NCI-H2227 treated with DMSO at 0.1 percent for 48 hours (cell line): Measurements from ENCODE around the gene RBM12.

Source experiments
- DNase-seq: peaks from one replicate; lab custom pipeline; 2025; lab: John Stamatoyannopoulos, UW

RBM12 gene

GRCh38 chr20:35621560-35621946 is 43.1 kb downstream of the RBM12 start:
- DNase-seq, result no peak

GRCh38 chr20:35620818-35621559 is 43.7 kb downstream of the RBM12 start:
- DNase-seq, result no peak

GRCh38 chr20:35619196-35620095 is 45.3 kb downstream of the RBM12 start:
- DNase-seq, result peak; percentile 93

- no peak for DNase-seq
Measured at GRCh38 chr20:35618263-35619131, 46.2 kb downstream of the RBM12 start.

GRCh38 chr20:35617397-35618262 is 47.1 kb downstream of the RBM12 start:
- peak; percentile 14 for DNase-seq

- peak; percentile 20 for DNase-seq
Measured at GRCh38 chr20:35616465-35617396, 48.0 kb downstream of the RBM12 start.

- DNase-seq, result peak; percentile 99
Measured at GRCh38 chr20:35615667-35616464, 48.8 kb downstream of the RBM12 start, which contains the start of gene SPAG4. Gene SPAG4 (plus strand): TSS chr20:35615829. CDS start chr20:35616004, 175 bp downstream.

- no peak for DNase-seq
Measured at GRCh38 chr20:35611482-35611881, 53.2 kb downstream of the RBM12 start.

GRCh38 chr20:35610833-35611427 is 53.8 kb downstream of the RBM12 start:
- DNase-seq, result no peak

GRCh38 chr20:35607003-35607735 is 57.5 kb downstream of the RBM12 start:
- no peak for DNase-seq

- DNase-seq, result no peak
Measured at GRCh38 chr20:35606127-35606526, 58.6 kb downstream of the RBM12 start.

GRCh38 chr20:35604449-35604747 is 60.3 kb downstream of the RBM12 start:
- no peak for DNase-seq

GRCh38 chr20:35603695-35604448 is 60.8 kb downstream of the RBM12 start:
- DNase-seq, result no peak

GRCh38 chr20:35602851-35603495 is 61.7 kb downstream of the RBM12 start:
- DNase-seq, result no peak

GRCh38 chr20:35601990-35602389 is 62.7 kb downstream of the RBM12 start:
- no peak for DNase-seq

GRCh38 chr20:35600993-35601973 is 63.4 kb downstream of the RBM12 start:
- DNase-seq, result no peak
